ENCODE measurements around the gene PBLD.

DNA sequence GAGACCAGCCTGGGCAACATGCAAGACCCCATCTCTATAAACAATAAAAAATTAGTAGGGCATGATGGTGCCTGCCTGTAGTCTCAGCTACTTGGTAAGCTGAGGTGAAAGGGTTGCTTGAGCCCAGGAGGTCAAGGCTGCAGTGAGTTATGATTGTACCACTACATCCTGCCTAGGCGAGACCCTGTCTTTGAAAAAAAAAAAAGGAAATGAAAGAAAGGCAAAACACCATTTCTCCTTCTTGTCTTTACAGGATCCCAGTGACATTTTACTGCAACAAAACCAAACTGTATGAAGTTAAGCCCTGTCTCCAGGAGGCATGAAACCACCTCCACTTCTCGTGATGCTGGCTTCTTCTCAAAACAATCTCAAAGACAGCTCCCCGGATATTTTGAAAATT, 29.9 kb upstream of the PBLD start:
- no peak for TF ChIP-seq EZH2phosphoT487 (IDR thresholded peaks at IDR 0.05; ENCODE audit: low read depth)
- TF ChIP-seq, protein P1, sequence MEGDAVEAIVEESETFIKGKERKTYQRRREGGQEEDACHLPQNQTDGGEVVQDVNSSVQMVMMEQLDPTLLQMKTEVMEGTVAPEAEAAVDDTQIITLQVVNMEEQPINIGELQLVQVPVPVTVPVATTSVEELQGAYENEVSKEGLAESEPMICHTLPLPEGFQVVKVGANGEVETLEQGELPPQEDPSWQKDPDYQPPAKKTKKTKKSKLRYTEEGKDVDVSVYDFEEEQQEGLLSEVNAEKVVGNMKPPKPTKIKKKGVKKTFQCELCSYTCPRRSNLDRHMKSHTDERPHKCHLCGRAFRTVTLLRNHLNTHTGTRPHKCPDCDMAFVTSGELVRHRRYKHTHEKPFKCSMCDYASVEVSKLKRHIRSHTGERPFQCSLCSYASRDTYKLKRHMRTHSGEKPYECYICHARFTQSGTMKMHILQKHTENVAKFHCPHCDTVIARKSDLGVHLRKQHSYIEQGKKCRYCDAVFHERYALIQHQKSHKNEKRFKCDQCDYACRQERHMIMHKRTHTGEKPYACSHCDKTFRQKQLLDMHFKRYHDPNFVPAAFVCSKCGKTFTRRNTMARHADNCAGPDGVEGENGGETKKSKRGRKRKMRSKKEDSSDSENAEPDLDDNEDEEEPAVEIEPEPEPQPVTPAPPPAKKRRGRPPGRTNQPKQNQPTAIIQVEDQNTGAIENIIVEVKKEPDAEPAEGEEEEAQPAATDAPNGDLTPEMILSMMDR (IDR thresholded peaks at IDR 0.05; ENCODE audit: low read depth, low read length), result no peak

All from OCI-LY3 (cell line).